Thoracic aorta (tissue), 2 donors: Measurements from ENCODE around the gene DOCK3. TPM values are rescaled to one million over a fixed set of nuclear protein-coding genes. Genes with fewer than 3 reads are reported as not detected.

Experiments
- ATAC-seq: fragments of 150-250 bp; one replicate; pipeline ENCODE4 v1.8.0; 2017; ENCODE audit warnings: low read depth; ENCODE audit not compliant: insufficient number of reproducible peaks, low FRiP score
- DNase-seq: peaks from one replicate; pipeline ENCODE4 v3.0.0-alpha.2; 2020; ENCODE audit warnings: low spot score
- H3K27ac ChIP-seq, 2 donors: fragments of 200-600 bp; sonication (generic); 1 replicate in 1 of 2; 2 replicates in 1 of 2; pipeline ENCODE4 v1.5.1; 2016; ENCODE audit warnings: mild to moderate bottlenecking in 2 of 2, moderate library complexity in 2 of 2
- H3K27me3 ChIP-seq: fragments of 200-600 bp; sonication (generic); replicated peaks from 2 replicates; pipeline ENCODE4 v1.6.0; 2016; ENCODE audit warnings: mild to moderate bottlenecking; ENCODE audit not compliant: insufficient read depth
- H3K36me3 ChIP-seq: fragments of 200-600 bp; sonication (generic); one replicate; pipeline ENCODE4 v1.5.1; 2016
- H3K4me1 ChIP-seq, 2 donors: fragments of 200-600 bp; sonication (generic); 1 replicate in 1 of 2; 2 replicates in 1 of 2; pipeline versions ENCODE4 v1.5.1 to v1.6.0; 2016; ENCODE audit warnings: low read depth in 2 of 2, mild to moderate bottlenecking in 1 of 2; ENCODE audit not compliant: control insufficient read depth in 1 of 2
- H3K4me3 ChIP-seq: fragments of 200-600 bp; sonication (generic); 2 replicates; pipeline ENCODE4 v1.5.1; 2016; ENCODE audit warnings: mild to moderate bottlenecking
- H3K9me3 ChIP-seq: fragments of 200-600 bp; sonication (generic); 2 replicates; pipeline ENCODE4 v1.5.1; 2016
- total RNA-seq, 2 donors: library from RNA; depleted of rRNA; stranded (reverse); fragments of >200 nt; gene quantifications; one replicate each; pipeline versions ENCODE4 v1.1.0 to v1.2.3, GENCODE V29; 2016
- TF ChIP-seq, protein P1 (sequence below): fragments of 200-600 bp; sonication (generic); IDR thresholded peaks from one replicate; pipeline ENCODE4 v1.5.1; 2019; ENCODE audit warnings: antibody characterized with exemption

Gene DOCK3
- total RNA-seq, 2 donors from 2014 or later = 0.14 to 0.71 TPM

DNA sequence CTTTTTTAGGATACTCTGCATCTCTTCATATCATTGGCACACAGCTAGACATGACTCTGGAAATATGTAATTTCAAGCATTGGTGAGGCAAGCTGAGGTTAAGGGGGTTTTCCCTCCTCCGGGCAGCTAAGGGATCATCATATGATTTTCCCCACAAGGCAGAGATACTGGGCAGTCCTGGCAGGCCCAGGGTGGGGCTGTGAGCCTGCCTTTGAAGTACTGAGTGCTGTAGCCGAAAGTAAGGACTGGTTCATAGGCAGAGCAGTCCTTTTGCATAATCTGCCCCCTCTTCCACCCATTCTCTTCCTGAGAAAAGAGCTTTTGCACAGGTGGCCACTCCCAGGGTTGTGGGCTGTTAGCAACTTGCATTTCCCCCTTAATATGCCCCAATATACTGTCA is 541.6 kb downstream of the DOCK3 start:
- no peak for ATAC-seq
- H3K9me3 ChIP-seq = no peaks in the 10 kb centered on the region

GRCh38 chr3:51221959-51222358 is 547.2 kb downstream of the DOCK3 start:
- DNase-seq (no peak), ATAC-seq (no peak)
- Histone ChIP-seq H3K27ac (no peak overlapping the region), H3K27me3 (no peaks in the 10 kb centered on the region), H3K9me3 (no peaks in the 10 kb centered on the region), H3K36me3 (no peaks in the 10 kb centered on the region), H3K4me3 (no peak overlapping the region), H3K4me1 (no peaks in the 10 kb centered on the region)
- TF ChIP-seq, protein P1, sequence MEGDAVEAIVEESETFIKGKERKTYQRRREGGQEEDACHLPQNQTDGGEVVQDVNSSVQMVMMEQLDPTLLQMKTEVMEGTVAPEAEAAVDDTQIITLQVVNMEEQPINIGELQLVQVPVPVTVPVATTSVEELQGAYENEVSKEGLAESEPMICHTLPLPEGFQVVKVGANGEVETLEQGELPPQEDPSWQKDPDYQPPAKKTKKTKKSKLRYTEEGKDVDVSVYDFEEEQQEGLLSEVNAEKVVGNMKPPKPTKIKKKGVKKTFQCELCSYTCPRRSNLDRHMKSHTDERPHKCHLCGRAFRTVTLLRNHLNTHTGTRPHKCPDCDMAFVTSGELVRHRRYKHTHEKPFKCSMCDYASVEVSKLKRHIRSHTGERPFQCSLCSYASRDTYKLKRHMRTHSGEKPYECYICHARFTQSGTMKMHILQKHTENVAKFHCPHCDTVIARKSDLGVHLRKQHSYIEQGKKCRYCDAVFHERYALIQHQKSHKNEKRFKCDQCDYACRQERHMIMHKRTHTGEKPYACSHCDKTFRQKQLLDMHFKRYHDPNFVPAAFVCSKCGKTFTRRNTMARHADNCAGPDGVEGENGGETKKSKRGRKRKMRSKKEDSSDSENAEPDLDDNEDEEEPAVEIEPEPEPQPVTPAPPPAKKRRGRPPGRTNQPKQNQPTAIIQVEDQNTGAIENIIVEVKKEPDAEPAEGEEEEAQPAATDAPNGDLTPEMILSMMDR = no peak

More for the DNA sequence above, 541.6 kb downstream of the DOCK3 start:
- no peaks in the 10 kb centered on the region for H3K27me3 ChIP-seq
- no peaks in the 10 kb centered on the region for H3K36me3 ChIP-seq
- no peak for DNase-seq
- TF ChIP-seq, protein P1 = no peak
- H3K4me1 ChIP-seq = no peaks in the 10 kb centered on the region
- H3K4me3 ChIP-seq = no peak overlapping the region
- H3K27ac ChIP-seq = no peak overlapping the region

GRCh38 chr3:51224283-51224682 is 549.6 kb downstream of the DOCK3 start:
- H3K9me3 ChIP-seq = no peaks in the 10 kb centered on the region
- DNase-seq (no peak), ATAC-seq (no peak)
- TF ChIP-seq, protein P1 = no peak
- no peaks in the 10 kb centered on the region for H3K36me3 ChIP-seq
- no peaks in the 10 kb centered on the region for H3K27me3 ChIP-seq
- H3K4me1 ChIP-seq = no peaks in the 10 kb centered on the region
- no peak overlapping the region for H3K27ac ChIP-seq
- H3K4me3 ChIP-seq = no peak overlapping the region

DNA sequence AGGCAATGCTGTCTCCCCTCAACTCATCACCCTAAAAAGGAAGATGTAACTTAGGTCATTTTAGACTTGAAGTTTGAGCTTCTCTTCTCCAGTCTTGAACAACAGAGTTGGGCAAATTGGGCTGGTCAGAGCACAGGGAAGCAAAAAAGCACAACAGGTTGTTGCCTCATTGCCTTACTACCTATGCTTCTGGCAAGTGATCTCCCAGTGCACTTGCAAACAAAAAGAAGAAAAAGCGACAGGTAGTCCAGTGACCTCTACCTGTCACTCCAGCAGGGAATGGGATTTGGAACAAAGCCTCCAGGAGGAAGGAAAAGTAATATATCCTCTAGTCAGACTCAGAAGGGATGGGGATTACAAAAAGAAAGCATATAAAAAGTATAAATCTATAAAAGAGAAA is 550.1 kb downstream of the DOCK3 start:
- Histone ChIP-seq H3K4me3 (no peak overlapping the region), H3K9me3 (no peaks in the 10 kb centered on the region), H3K27me3 (no peaks in the 10 kb centered on the region), H3K36me3 (no peaks in the 10 kb centered on the region), H3K27ac (no peak overlapping the region), H3K4me1 (no peaks in the 10 kb centered on the region)
- ATAC-seq = no peak
- no peak for DNase-seq
- TF ChIP-seq, protein P1 = no peak

DNA sequence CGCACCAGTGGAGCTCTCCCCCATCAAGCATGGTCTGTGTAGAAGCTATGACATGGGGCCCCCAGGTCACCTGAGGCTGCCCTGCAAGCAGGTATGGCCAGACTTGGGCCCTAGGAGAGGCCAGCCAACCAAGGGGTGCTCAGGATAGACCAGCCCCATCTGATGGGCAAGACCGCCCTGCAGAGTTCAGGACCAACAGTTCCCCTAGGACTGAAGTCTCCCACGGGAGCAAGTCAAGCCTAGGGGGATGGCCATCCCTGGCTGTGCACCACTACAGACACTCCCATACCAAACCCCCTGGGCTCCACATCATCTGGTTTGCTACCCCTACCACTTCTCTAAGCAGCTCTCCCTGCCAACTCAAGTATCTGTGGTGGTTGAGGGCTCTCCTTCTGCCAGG is 568.2 kb downstream of the DOCK3 start:
- ATAC-seq (no peak), DNase-seq (no peak)
- no peaks in the 10 kb centered on the region for H3K27me3 ChIP-seq
- H3K4me3 ChIP-seq = no peak overlapping the region
- H3K9me3 ChIP-seq = no peaks in the 10 kb centered on the region
- TF ChIP-seq, protein P1 = no peak
- H3K36me3 ChIP-seq = no peaks in the 10 kb centered on the region
- H3K27ac ChIP-seq = no peak overlapping the region
- no peaks in the 10 kb centered on the region for H3K4me1 ChIP-seq
